ENCODE data around the gene WDR93.

WDR93 gene

DNA sequence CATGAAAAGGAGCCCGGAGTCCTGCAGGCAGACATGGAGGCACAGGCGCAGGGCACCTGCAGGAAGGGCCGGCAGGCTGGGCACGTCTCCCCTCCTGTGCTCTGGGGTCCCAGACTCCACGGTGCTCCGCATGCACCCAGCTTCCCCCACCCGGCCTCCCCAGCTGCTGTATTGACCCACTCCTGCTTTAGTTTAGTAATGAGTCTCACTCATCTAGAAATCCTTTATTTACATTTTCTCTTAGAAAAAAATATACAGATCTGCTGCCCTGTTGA lies 94.0 kb downstream of the WDR93 start:
- TF ChIP-seq NFIC (IDR thresholded peaks at IDR 0.05) (no peak), CEBPB (IDR thresholded peaks at IDR 0.05) (no peak), TAF1 (IDR thresholded peaks at IDR 0.05; ENCODE audit: low read depth) (no peak), FOXM1 (IDR thresholded peaks at IDR 0.05; ENCODE audit: borderline replicate concordance, low read depth) (no peak), ZBTB7A (IDR thresholded peaks at IDR 0.05; ENCODE audit: low read depth) (no peak), TEAD4 (IDR thresholded peaks at IDR 0.05) (no peak), TCF12 (IDR thresholded peaks at IDR 0.05; ENCODE audit: low read depth) (no peak), EP300 (IDR thresholded peaks at IDR 0.05; ENCODE audit: borderline replicate concordance) (no peak), YY1 (IDR thresholded peaks at IDR 0.05; ENCODE audit: low read depth) (no peak), EGR1 (IDR thresholded peaks at IDR 0.05) (no peak)
- TF ChIP-seq, protein P1, sequence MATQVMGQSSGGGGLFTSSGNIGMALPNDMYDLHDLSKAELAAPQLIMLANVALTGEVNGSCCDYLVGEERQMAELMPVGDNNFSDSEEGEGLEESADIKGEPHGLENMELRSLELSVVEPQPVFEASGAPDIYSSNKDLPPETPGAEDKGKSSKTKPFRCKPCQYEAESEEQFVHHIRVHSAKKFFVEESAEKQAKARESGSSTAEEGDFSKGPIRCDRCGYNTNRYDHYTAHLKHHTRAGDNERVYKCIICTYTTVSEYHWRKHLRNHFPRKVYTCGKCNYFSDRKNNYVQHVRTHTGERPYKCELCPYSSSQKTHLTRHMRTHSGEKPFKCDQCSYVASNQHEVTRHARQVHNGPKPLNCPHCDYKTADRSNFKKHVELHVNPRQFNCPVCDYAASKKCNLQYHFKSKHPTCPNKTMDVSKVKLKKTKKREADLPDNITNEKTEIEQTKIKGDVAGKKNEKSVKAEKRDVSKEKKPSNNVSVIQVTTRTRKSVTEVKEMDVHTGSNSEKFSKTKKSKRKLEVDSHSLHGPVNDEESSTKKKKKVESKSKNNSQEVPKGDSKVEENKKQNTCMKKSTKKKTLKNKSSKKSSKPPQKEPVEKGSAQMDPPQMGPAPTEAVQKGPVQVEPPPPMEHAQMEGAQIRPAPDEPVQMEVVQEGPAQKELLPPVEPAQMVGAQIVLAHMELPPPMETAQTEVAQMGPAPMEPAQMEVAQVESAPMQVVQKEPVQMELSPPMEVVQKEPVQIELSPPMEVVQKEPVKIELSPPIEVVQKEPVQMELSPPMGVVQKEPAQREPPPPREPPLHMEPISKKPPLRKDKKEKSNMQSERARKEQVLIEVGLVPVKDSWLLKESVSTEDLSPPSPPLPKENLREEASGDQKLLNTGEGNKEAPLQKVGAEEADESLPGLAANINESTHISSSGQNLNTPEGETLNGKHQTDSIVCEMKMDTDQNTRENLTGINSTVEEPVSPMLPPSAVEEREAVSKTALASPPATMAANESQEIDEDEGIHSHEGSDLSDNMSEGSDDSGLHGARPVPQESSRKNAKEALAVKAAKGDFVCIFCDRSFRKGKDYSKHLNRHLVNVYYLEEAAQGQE (IDR thresholded peaks at IDR 0.05; ENCODE audit: low read depth) = no peak

DNA sequence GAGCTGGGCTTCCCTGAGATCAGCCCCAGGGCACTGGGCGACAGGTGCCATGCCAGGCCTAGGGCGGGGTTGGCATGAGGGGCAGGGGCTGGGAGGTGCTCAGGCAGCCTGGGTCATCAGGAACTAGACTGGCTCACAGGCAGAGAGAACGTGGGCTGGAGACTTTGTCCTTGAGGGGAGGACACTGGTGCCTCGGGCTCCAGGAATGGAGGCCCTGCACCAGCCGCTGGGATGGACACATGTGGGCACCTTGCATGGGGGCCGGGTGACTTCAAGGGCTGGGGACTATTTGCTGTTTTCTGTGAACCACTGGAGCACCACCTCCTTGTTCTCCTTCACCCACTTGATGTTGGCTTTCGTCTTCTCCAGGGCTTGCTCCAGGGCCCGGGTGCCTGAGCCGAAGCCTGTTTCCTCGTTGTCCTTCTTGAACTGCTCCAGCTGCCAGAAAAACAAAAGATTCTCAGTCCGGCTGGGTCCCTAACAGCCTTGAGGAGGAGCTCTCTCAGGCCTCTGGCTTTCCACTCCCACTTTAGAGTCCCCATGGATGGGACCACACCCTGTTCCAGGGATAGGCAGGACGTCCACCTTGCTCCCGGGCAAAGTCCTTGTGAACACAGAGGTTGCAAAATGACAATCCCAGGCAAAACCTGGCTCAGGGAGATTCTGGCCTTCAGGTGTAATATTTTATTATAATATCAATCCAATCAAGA lies 94.6 kb downstream of the WDR93 start:
- TF ChIP-seq FOXM1 (IDR thresholded peaks at IDR 0.05; ENCODE audit: borderline replicate concordance, low read depth) = no peak
- no peak for TF ChIP-seq ZBTB7A (IDR thresholded peaks at IDR 0.05; ENCODE audit: low read depth)
- no peak for TF ChIP-seq TAF1 (IDR thresholded peaks at IDR 0.05; ENCODE audit: low read depth)
- no peak for TF ChIP-seq RAD21 (IDR thresholded peaks at IDR 0.05; ENCODE audit: low read depth)
- TF ChIP-seq CEBPB (IDR thresholded peaks at IDR 0.05) = no peak
- TF ChIP-seq, protein P2, sequence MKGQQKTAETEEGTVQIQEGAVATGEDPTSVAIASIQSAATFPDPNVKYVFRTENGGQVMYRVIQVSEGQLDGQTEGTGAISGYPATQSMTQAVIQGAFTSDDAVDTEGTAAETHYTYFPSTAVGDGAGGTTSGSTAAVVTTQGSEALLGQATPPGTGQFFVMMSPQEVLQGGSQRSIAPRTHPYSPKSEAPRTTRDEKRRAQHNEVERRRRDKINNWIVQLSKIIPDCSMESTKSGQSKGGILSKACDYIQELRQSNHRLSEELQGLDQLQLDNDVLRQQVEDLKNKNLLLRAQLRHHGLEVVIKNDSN (IDR thresholded peaks at IDR 0.05) = no peak
- TF ChIP-seq, protein P3, sequence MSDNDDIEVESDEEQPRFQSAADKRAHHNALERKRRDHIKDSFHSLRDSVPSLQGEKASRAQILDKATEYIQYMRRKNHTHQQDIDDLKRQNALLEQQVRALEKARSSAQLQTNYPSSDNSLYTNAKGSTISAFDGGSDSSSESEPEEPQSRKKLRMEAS (IDR thresholded peaks at IDR 0.05) = no peak

DNA sequence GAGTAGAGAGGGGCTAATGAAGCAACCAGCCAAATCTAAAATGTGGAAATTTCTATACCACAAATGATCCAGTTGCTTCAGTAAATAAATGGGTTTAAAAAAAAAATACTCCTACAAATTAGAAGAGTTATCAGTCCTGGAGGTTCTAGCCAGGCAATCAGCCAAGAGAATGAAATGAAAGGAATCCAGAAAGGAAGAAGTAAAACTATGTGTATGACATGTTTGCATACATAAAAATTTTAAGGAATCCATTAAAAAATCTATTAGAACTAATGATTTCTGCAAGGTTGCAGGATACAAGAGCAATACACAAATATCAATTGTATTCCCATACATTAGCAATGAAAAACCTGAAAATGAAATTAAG lies 95.1 kb downstream of the WDR93 start:
- TF ChIP-seq, protein P2 (IDR thresholded peaks at IDR 0.05) = no peak
- TF ChIP-seq NFIC (IDR thresholded peaks at IDR 0.05) (no peak), RAD21 (IDR thresholded peaks at IDR 0.05; ENCODE audit: low read depth) (no peak), TCF12 (IDR thresholded peaks at IDR 0.05; ENCODE audit: low read depth) (no peak), FOXM1 (IDR thresholded peaks at IDR 0.05; ENCODE audit: borderline replicate concordance, low read depth) (no peak), TEAD4 (IDR thresholded peaks at IDR 0.05) (no peak), YY1 (IDR thresholded peaks at IDR 0.05; ENCODE audit: low read depth) (no peak), EGR1 (IDR thresholded peaks at IDR 0.05) (no peak), TAF1 (IDR thresholded peaks at IDR 0.05; ENCODE audit: low read depth) (no peak), EP300 (IDR thresholded peaks at IDR 0.05; ENCODE audit: borderline replicate concordance) (no peak), ZBTB7A (IDR thresholded peaks at IDR 0.05; ENCODE audit: low read depth) (no peak), CREB1 (IDR thresholded peaks at IDR 0.05; ENCODE audit: low read depth) (no peak), CEBPB (IDR thresholded peaks at IDR 0.05) (no peak)
- TF ChIP-seq, protein P3 (IDR thresholded peaks at IDR 0.05) = no peak
- TF ChIP-seq, protein P1 (IDR thresholded peaks at IDR 0.05; ENCODE audit: low read depth) = no peak

DNA sequence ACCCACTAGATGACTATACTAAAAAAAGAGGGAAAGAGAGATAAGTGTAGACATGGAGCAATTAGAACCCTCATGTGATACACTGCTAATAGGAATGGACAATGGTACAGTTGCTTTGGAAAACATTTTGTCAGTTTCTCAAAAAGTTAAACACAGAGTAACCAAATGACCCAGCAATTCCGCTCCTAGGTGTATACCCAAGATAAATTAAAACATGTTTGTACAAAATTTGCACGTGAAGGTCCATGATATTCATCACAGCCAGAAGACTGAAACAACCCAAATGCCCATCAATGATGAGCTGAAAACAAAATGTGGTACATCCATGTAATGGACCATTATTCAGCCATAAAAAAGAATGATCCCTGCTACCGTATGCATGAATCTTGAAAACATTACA lies 97.3 kb downstream of the WDR93 start:
- TF ChIP-seq CREB1 (IDR thresholded peaks at IDR 0.05; ENCODE audit: low read depth) = no peak
- no peak for TF ChIP-seq TAF1 (IDR thresholded peaks at IDR 0.05; ENCODE audit: low read depth)
- no peak for TF ChIP-seq NFIC (IDR thresholded peaks at IDR 0.05)
- TF ChIP-seq RAD21 (IDR thresholded peaks at IDR 0.05; ENCODE audit: low read depth) = no peak
- TF ChIP-seq, protein P2 (IDR thresholded peaks at IDR 0.05) = no peak
- no peak for TF ChIP-seq YY1 (IDR thresholded peaks at IDR 0.05; ENCODE audit: low read depth)
- TF ChIP-seq EGR1 (IDR thresholded peaks at IDR 0.05) = no peak
- TF ChIP-seq TCF12 (IDR thresholded peaks at IDR 0.05; ENCODE audit: low read depth) = no peak
- TF ChIP-seq TEAD4 (IDR thresholded peaks at IDR 0.05) = no peak
- no peak for TF ChIP-seq EP300 (IDR thresholded peaks at IDR 0.05; ENCODE audit: borderline replicate concordance)
- TF ChIP-seq, protein P3 (IDR thresholded peaks at IDR 0.05) = no peak
- no peak for TF ChIP-seq ZBTB7A (IDR thresholded peaks at IDR 0.05; ENCODE audit: low read depth)
- TF ChIP-seq CEBPB (IDR thresholded peaks at IDR 0.05) = no peak
- no peak for TF ChIP-seq FOXM1 (IDR thresholded peaks at IDR 0.05; ENCODE audit: borderline replicate concordance, low read depth)
- TF ChIP-seq, protein P1 (IDR thresholded peaks at IDR 0.05; ENCODE audit: low read depth) = no peak
